Measurements from ENCODE around the gene BNC2. TPM values are rescaled to one million over a fixed set of nuclear protein-coding genes. Genes with fewer than 3 reads are reported as not detected.

Gene BNC2
- total RNA-seq, 1 experiment from 2014 or later: 4.9 TPM

DNA sequence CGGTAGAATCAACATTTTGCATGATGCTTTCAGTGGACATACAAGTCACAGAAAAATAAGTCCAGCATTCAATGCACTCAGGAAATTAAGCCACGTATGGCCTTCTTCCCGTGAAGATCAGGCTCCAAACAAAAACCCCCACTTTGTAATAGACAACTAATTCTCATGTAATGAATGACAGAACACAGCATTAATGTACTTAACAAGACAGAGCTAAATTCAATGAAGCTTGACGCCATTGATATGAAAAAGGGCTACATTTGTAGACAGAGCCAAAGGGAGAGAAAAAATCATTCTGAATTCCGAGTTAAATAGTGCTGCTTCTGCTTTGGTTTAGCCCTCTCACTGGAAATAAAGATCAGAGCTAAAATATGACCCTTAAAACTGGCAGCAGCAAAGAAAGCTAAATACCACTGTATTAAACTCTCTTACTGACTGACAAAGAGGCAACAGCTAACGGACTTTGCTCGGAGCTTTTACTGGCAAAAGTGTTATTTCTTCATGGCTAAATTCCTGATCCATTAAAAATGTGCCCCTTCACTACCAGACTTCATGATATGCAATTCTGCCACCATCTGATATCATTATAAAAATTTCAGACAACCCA lies 250.5 kb downstream of the BNC2 start:
- no peaks in the 10 kb centered on the region for H3K27me3 ChIP-seq (replicated peaks)
- DNase-seq (ENCODE audit: low read depth in 1 of 2, low spot score in 2 of 2): no peak
- no peaks in the 10 kb centered on the region for H3K9me3 ChIP-seq (replicated peaks)
- no peak overlapping the region for H3K27ac ChIP-seq
- H3K36me3 ChIP-seq: no peaks in the 10 kb centered on the region
- H3K4me3 ChIP-seq: no peak overlapping the region
- peaks cover 8% of the 10 kb centered on the region for H3K4me1 ChIP-seq (replicated peaks)

GRCh38 chr9:16619402-16619801 lies 251.1 kb downstream of the BNC2 start:
- Histone ChIP-seq H3K4me1 (replicated peaks) (peaks cover 2% of the 10 kb centered on the region; the same call in 1 of the 2 replicates), H3K36me3 (no peaks in the 10 kb centered on the region), H3K27me3 (replicated peaks) (no peaks in the 10 kb centered on the region), H3K4me3 (no peak overlapping the region), H3K27ac (no peak overlapping the region), H3K9me3 (replicated peaks) (no peaks in the 10 kb centered on the region)
- DNase-seq (ENCODE audit: low read depth in 1 of 2, low spot score in 2 of 2): no peak

GRCh38 chr9:16618524-16618923 lies 251.9 kb downstream of the BNC2 start:
- Histone ChIP-seq H3K36me3 (no peaks in the 10 kb centered on the region), H3K4me1 (replicated peaks) (no peaks in the 10 kb centered on the region), H3K27ac (no peak overlapping the region), H3K4me3 (no peak overlapping the region), H3K9me3 (replicated peaks) (no peaks in the 10 kb centered on the region), H3K27me3 (replicated peaks) (no peaks in the 10 kb centered on the region)
- no peak for DNase-seq (ENCODE audit: low read depth in 1 of 2, low spot score in 2 of 2)

- Histone ChIP-seq H3K36me3 (no peaks in the 10 kb centered on the region), H3K4me1 (replicated peaks) (no peaks in the 10 kb centered on the region), H3K27ac (no peak overlapping the region), H3K9me3 (replicated peaks) (no peaks in the 10 kb centered on the region), H3K27me3 (replicated peaks) (no peaks in the 10 kb centered on the region), H3K4me3 (no peak overlapping the region)
- no peak for DNase-seq (ENCODE audit: low read depth in 1 of 2, low spot score in 2 of 2)
These were observed 253.8 kb downstream of the BNC2 start for GRCh38 chr9:16616686-16617085.

DNA sequence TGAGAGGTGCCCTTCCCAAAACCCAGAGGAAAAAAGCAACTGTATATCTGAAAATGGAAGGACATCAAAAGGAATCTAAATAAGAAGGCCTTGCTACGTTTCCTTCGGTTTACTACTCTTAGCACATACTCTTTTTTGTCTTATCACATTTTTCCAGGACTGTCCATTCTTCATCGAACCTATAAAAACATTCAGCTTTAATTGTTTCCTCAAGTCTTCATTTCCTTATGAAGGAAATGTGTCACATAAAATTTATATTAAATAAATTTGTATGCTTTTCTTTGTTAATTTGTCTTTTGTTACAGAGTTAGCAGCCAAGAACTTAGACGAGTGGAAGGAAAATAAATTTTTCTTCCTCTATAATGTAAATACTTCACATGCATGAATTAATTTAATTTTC lies 255.0 kb downstream of the BNC2 start:
- Histone ChIP-seq H3K27me3 (replicated peaks) (no peaks in the 10 kb centered on the region), H3K4me3 (no peak overlapping the region), H3K36me3 (no peaks in the 10 kb centered on the region), H3K9me3 (replicated peaks) (no peaks in the 10 kb centered on the region), H3K27ac (no peak overlapping the region), H3K4me1 (replicated peaks) (no peaks in the 10 kb centered on the region)
- no peak for DNase-seq (ENCODE audit: low read depth in 1 of 2, low spot score in 2 of 2)

GRCh38 chr9:16613605-16614004 lies 256.9 kb downstream of the BNC2 start:
- H3K9me3 ChIP-seq (replicated peaks): no peaks in the 10 kb centered on the region
- H3K27ac ChIP-seq: no peak overlapping the region
- H3K36me3 ChIP-seq: no peaks in the 10 kb centered on the region
- DNase-seq (ENCODE audit: low read depth in 1 of 2, low spot score in 2 of 2): no peak
- H3K4me1 ChIP-seq (replicated peaks): no peaks in the 10 kb centered on the region
- H3K4me3 ChIP-seq: no peak overlapping the region
- no peaks in the 10 kb centered on the region for H3K27me3 ChIP-seq (replicated peaks)

- Histone ChIP-seq H3K27ac (no peak overlapping the region), H3K36me3 (no peaks in the 10 kb centered on the region), H3K4me1 (replicated peaks) (no peaks in the 10 kb centered on the region), H3K27me3 (replicated peaks) (no peaks in the 10 kb centered on the region), H3K4me3 (no peak overlapping the region), H3K9me3 (replicated peaks) (no peaks in the 10 kb centered on the region)
- no peak for DNase-seq (ENCODE audit: low read depth in 1 of 2, low spot score in 2 of 2)
These were observed 257.4 kb downstream of the BNC2 start for GRCh38 chr9:16613051-16613450.

DNA sequence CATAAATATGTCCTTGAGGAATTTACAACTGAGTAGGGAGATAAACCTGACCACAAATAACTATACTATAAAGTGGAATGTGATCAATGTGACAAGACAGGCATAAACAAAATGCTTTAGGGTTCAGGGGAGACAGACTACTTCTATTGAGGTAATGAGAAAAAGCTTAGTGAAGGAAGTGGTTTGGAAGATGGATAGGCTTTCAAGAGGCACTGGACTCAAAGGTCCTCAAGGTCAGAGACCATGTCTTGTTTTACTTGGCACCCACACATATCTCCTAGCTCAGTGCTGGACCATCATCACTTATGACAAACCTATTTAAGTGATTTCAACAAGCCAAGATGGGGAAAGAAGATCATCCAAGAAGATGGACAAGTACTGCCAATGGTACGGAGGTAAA lies 257.8 kb downstream of the BNC2 start:
- H3K27ac ChIP-seq: no peak overlapping the region

GRCh38 chr9:16611983-16612382 lies 258.5 kb downstream of the BNC2 start:
- Histone ChIP-seq H3K4me1 (replicated peaks) (no peaks in the 10 kb centered on the region), H3K36me3 (no peaks in the 10 kb centered on the region), H3K9me3 (replicated peaks) (no peaks in the 10 kb centered on the region), H3K27ac (no peak overlapping the region), H3K27me3 (replicated peaks) (no peaks in the 10 kb centered on the region), H3K4me3 (no peak overlapping the region)
- no peak for DNase-seq (ENCODE audit: low read depth in 1 of 2, low spot score in 2 of 2)

More for the DNA sequence above, 257.8 kb downstream of the BNC2 start:
- H3K9me3 ChIP-seq (replicated peaks): no peaks in the 10 kb centered on the region
- no peak overlapping the region for H3K4me3 ChIP-seq
- no peaks in the 10 kb centered on the region for H3K36me3 ChIP-seq
- no peaks in the 10 kb centered on the region for H3K27me3 ChIP-seq (replicated peaks)
- H3K4me1 ChIP-seq (replicated peaks): no peaks in the 10 kb centered on the region
- no peak for DNase-seq (ENCODE audit: low read depth in 1 of 2, low spot score in 2 of 2)

DNA sequence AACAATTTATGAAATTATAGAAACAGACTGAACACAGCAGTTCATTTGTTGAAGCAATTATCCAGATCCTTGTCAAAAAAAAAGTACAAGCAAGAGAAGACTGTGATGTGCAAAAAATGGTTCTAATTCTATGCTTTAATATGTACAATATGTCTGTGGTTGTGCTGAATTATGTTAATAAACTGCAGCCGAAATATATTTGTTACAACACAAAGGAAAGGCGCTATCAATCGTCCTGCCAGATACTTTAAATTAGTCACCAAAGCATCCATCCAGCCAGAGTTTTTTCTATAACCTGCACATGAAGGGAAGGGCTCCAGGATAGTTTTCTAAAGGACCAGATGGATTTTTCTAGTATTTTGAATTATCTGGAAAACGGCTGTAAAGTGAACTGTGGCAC lies 259.5 kb downstream of the BNC2 start:
- no peaks in the 10 kb centered on the region for H3K27me3 ChIP-seq (replicated peaks)
- H3K27ac ChIP-seq: no peak overlapping the region
- no peak for DNase-seq (ENCODE audit: low read depth in 1 of 2, low spot score in 2 of 2)
- no peaks in the 10 kb centered on the region for H3K9me3 ChIP-seq (replicated peaks)
- no peaks in the 10 kb centered on the region for H3K36me3 ChIP-seq
- no peaks in the 10 kb centered on the region for H3K4me1 ChIP-seq (replicated peaks)
- H3K4me3 ChIP-seq: no peak overlapping the region

GRCh38 chr9:16610538-16610937 lies 259.9 kb downstream of the BNC2 start:
- Histone ChIP-seq H3K4me1 (replicated peaks) (no peaks in the 10 kb centered on the region), H3K27me3 (replicated peaks) (no peaks in the 10 kb centered on the region), H3K36me3 (no peaks in the 10 kb centered on the region), H3K27ac (no peak overlapping the region), H3K4me3 (no peak overlapping the region), H3K9me3 (replicated peaks) (no peaks in the 10 kb centered on the region)
- no peak for DNase-seq (ENCODE audit: low read depth in 1 of 2, low spot score in 2 of 2)

GRCh38 chr9:16608906-16609305 lies 261.6 kb downstream of the BNC2 start:
- 0 out of 2 replicates have a peak, but pooled peaks cover 6% of the 10 kb centered on the region for H3K4me1 ChIP-seq (replicated peaks)
- no peaks in the 10 kb centered on the region for H3K36me3 ChIP-seq
- no peaks in the 10 kb centered on the region for H3K27me3 ChIP-seq (replicated peaks)
- H3K9me3 ChIP-seq (replicated peaks): no peaks in the 10 kb centered on the region
- H3K27ac ChIP-seq: no peak overlapping the region
- DNase-seq (ENCODE audit: low read depth in 1 of 2, low spot score in 2 of 2): no peak
- no peak overlapping the region for H3K4me3 ChIP-seq

DNA sequence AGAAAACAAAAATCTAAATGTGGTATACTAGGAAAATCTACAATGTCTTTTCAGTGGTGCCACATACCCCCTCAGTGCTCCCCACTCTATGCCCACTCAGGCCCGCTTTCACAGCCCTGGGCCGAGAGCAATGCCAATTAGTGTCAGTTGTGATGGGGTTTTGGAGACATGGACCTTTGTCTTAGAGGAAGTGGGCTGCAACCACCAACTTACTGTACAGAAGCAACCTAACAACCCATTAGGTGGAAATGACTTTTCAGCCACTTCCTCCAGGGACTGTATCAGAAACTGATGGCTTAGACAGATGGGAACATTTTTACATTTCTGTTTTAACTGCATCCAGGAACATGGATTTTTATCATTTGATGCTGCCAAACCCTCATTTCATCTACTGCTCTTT lies 268.0 kb downstream of the BNC2 start:
- no peak for DNase-seq (ENCODE audit: low read depth in 1 of 2, low spot score in 2 of 2)
- no peak overlapping the region for H3K27ac ChIP-seq
- H3K4me3 ChIP-seq: no peak overlapping the region
- H3K9me3 ChIP-seq (replicated peaks): no peaks in the 10 kb centered on the region
- no peaks in the 10 kb centered on the region for H3K27me3 ChIP-seq (replicated peaks)
- H3K36me3 ChIP-seq: no peaks in the 10 kb centered on the region
- H3K4me1 ChIP-seq (replicated peaks): 0 out of 2 replicates have a peak, but pooled peaks cover 6% of the 10 kb centered on the region

DNA sequence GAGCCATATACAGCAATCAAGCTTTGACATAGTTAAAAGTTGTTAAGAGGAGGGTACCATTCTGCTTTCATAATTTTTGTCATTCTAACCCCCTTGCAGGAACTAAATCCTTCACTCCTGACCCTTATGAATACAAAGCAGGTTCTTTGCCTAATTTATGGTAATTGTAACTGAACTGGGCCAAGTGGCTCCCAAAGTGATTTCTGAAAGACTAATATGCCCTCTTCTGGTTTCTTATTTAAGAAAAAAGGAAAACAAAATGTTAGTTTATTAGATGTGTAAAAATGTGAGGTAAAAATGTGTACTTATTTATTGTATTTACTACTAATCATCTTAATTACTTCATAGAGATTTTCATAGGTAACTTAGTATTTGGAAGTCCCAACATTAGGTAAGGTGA lies 268.5 kb downstream of the BNC2 start:
- Histone ChIP-seq H3K27me3 (replicated peaks) (no peaks in the 10 kb centered on the region), H3K4me1 (replicated peaks) (0 out of 2 replicates have a peak, but pooled peaks cover 6% of the 10 kb centered on the region), H3K4me3 (no peak overlapping the region)

DNA sequence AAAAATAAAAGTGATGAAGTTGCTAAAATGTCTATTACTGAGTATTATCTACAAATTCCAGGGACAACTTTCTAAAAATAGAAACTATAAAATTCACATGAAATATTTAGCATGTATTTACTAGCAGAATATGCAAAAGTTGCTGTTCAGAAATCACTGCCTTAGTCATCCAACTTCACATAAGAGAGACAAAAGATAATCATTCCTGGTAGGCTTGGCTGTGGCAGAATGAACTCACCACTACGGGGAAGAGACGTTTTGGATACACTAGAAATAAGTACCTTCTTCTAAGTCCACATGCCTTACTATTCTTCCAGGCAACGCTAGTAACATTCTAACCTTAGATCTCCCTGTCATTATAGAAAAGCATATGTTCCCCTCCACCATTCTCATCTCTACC lies 272.2 kb downstream of the BNC2 start:
- H3K4me3 ChIP-seq: no peak overlapping the region
- H3K27me3 ChIP-seq (replicated peaks): no peaks in the 10 kb centered on the region
- H3K36me3 ChIP-seq: no peaks in the 10 kb centered on the region
- H3K4me1 ChIP-seq (replicated peaks): no peaks in the 10 kb centered on the region
- H3K9me3 ChIP-seq (replicated peaks): no peaks in the 10 kb centered on the region
- no peak overlapping the region for H3K27ac ChIP-seq
- DNase-seq (ENCODE audit: low read depth in 1 of 2, low spot score in 2 of 2): no peak

More for the DNA sequence above, 268.5 kb downstream of the BNC2 start:
- Histone ChIP-seq H3K9me3 (replicated peaks) (no peaks in the 10 kb centered on the region), H3K36me3 (no peaks in the 10 kb centered on the region), H3K27ac (no peak overlapping the region)
- DNase-seq (ENCODE audit: low read depth in 1 of 2, low spot score in 2 of 2): no peak

All from SJSA1 (cell line).